GM19193 (cell line): ENCODE measurements around the gene PHOX2B.

Source experiments
- POLR2A ChIP-seq: IDR thresholded peaks from 4 replicates; pipeline ENCODE4 v1.6.1; 2011; ENCODE audit not compliant: insufficient read depth, insufficient read length; ENCODE audit errors: extremely low read depth

Gene PHOX2B

DNA sequence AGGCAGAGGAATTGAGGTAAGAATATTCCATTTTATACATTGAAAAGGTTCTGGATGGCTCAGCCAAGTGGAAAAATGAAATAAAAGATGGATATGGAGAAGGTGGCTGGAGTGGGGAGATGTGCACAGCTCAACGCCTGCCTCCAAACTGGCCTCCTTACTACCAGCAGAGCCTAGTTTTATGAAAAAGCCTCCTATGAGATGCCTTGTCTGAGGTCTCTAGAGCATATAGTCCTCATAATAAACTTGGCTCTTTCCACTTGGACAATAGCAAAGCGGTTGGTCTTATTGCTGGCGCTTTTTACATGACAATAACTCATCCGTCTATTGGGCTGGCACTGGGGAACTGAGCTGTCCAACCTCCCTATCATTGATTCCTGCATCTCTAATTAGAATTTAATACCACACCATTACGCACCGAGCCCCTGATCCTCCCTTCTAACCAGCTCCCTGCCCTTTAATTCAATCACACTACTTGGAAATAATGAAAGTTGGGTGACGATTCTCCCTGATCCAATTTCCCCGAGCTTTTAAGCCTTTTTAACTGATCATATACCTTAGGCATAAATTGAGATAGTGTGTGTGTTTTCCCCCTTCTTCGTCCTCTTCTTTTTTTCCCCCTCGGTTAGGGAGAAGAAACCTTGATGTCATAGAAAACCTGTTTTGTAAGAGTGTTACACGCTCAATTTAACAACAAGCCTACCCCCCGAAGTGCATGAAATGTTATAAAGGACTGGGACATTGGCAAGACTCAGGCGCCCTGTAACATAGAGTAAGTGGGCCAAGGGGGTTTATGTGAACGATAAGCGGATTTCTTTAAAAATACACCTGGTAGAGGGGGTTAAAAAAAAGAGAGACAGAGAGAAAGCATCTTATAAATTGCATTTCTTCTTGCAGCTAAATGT is at the start of gene PHOX2B:
Gene PHOX2B, minus strand, starts transcription at position 155 of the 905 bp plus-strand sequence. Its CDS starts 115 bp downstream, at position 40.
- no peak for TF ChIP-seq POLR2A

- TF ChIP-seq POLR2A, result no peak
Observed at GRCh38 chr4:41797260-41797659, 48.7 kb upstream of the PHOX2B start.

- no peak for TF ChIP-seq POLR2A
Observed at GRCh38 chr4:41796545-41797210, 48.2 kb upstream of the PHOX2B start.

DNA sequence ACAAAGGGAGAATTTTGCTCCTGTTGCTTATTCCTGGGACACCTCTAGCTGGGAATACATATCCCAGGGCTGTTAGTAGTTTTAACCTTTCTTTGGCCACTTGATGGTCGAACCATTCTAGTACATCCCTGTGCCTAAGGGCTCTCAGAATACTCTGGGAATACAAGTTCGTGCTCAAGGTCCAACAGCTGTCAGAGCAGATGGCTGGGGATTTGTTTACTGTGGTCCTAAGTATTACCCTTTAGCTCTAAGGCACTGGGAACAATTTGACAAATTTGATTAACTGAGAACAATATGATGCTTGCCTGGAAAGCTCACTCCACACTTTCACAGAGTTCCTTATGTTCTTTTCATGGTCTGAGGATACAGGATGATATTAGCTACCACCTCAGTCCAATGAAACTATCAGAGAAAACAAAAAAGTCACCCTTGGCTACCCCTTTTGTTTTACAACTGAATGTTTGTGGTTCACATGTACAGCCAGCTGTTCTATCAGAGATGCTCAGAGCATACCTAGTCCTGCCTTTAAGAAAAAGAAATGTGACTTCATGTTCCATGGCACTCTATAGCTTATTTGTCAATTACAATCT is 47.4 kb upstream of the PHOX2B start:
- no peak for TF ChIP-seq POLR2A

DNA sequence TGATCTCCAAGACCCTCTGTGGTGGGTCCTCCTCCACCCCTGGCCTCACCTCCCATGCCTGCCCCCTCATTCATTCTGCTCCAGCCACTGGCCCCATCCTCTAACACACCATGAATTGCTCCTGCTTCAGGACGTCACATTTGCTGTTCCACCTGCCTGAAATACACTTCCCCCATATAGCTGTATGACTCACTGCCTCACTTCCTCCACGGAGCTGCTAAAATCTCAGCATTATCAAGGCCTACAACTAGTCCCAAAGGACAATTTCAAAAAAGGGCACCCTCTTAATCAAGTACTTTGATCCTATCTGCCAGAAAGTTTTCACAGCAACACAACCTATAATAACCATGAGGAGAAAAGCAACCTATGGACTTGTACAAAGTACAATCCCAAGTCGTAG is 43.6 kb upstream of the PHOX2B start:
- no peak for TF ChIP-seq POLR2A

DNA sequence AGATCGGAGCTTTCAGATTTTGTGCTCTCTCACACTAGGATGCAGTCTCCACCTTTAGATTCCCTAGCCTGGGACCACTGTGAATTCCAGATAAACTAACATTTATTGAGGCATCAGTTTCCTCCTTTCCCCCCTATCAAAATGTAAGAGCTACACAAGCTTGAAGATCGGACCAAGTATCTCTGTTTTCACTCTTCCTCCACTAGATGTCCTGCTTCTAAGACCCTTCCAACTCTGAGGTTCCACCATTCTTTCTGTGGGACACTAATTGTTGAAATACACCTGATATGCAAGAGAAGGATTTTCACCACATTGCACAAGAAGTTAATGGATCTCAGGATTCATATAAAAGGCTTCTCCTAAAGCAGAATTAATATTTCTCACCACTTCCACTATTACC is 43.0 kb upstream of the PHOX2B start:
- no peak for TF ChIP-seq POLR2A

- no peak for TF ChIP-seq POLR2A
Observed at GRCh38 chr4:41787931-41788330, 39.4 kb upstream of the PHOX2B start.

DNA sequence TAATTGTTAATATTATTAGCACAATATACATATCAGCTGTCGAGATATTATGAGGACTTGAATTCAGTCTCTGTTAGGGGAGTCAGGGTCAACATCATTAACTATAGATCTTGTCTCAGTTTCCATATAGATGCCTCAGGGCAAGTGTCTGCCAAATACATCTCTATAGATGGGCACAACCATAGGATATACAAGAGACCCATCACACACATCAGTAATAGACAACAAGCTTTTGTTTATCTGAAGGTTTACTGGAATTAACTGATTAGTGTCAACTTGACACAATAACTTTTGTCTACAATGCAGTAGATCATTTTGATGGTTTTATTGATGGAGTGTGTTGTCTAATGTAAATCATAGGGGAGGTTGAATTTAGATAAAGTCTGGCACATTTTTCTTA is 37.1 kb upstream of the PHOX2B start:
- TF ChIP-seq POLR2A, result no peak

GRCh38 chr4:41784191-41784979 is 35.9 kb upstream of the PHOX2B start:
- no peak for TF ChIP-seq POLR2A

DNA sequence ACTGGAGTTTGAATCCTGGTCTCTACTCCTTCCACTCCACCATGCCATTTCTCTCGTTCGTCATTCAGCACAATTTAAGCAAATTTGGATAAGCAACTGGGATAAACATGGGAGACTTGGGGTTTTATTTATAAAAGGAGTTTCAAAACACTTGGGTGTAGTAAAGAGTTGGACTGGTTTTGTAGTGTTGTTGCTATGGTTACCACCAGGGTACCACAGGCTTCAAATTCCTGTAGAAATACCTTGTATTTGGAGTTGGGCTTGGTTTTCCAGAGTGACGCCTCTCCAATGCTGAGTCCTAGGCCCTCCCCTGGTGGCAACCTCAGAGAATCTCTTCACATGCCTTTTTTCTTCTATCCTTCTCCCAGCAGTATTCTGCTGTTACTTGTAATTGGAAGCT is 27.9 kb upstream of the PHOX2B start:
- no peak for TF ChIP-seq POLR2A

- no peak for TF ChIP-seq POLR2A
Observed at GRCh38 chr4:41763729-41764128, 15.2 kb upstream of the PHOX2B start.

- TF ChIP-seq POLR2A, result no peak
Observed at GRCh38 chr4:41758884-41759283, 10.4 kb upstream of the PHOX2B start.

GRCh38 chr4:41757521-41758156 is 9.1 kb upstream of the PHOX2B start:
- TF ChIP-seq POLR2A, result no peak

DNA sequence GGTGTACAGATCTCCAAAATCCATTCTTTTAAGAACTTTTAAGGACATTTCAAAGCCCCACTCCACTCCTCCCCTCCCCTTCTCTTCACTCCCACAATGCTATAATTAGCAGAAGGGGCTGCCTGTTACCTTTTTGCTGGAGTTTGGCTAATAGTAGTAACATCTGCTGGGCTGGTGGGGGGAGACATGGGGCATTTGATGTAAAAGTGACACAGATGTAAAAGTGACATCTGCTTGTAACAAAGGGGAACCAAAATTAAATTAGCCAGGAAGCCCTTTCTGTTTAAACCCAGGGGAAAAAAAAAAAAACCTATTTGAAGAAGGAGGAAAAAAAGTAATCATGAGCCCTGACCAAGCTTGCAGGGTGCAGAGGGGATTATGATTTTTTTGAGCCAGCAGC is 5.4 kb upstream of the PHOX2B start:
- TF ChIP-seq POLR2A, result no peak
